ENCODE data around the gene F2RL3. TPM values are rescaled to one million over a fixed set of nuclear protein-coding genes. Genes with fewer than 3 reads are reported as not detected.

F2RL3 gene
- total and polyA plus RNA-seq, 7 donors = 0.69 to 3.9 (median 1.9) TPM

- H3K27ac ChIP-seq = no peak overlapping the region
- no peaks in the 10 kb centered on the region for H3K36me3 ChIP-seq
- TF ChIP-seq POLR2AphosphoS5 (IDR thresholded peaks at IDR 0.05) (no peak), CTCF (IDR thresholded peaks at IDR 0.05) (no peak), POLR2A (IDR thresholded peaks at IDR 0.05) (no peak), EP300 (IDR thresholded peaks at IDR 0.05) (no peak)
- WGBS, 2 donors = 59 to 67% methylated on average over 12 of the region's 12 CpGs
- DNase-seq = no peak
- no peaks in the 10 kb centered on the region for H3K4me1 ChIP-seq
- H3K27me3 ChIP-seq = no peaks in the 10 kb centered on the region
- H3K4me3 ChIP-seq = no peak overlapping the region
- H3K9me3 ChIP-seq = peaks cover 0 to 7% (median 0%) of the 10 kb centered on the region in 4 donors
- intact Hi-C loops (cut with DNase I) = no loop called here
These were observed 32.2 kb downstream of the F2RL3 start for GRCh38 chr19:16920816-16921529.

- Histone ChIP-seq H3K4me3 (no peak overlapping the region), H3K27me3 (no peaks in the 10 kb centered on the region), H3K27ac (no peak overlapping the region), H3K4me1 (no peaks in the 10 kb centered on the region), H3K9me3 (peaks cover 0 to 7% (median 0%) of the 10 kb centered on the region in 4 donors), H3K36me3 (no peaks in the 10 kb centered on the region)
- intact Hi-C loops (cut with DNase I) = no loop called here
- DNase-seq = no peak
- TF ChIP-seq EP300 (IDR thresholded peaks at IDR 0.05) (no peak), POLR2A (IDR thresholded peaks at IDR 0.05) (no peak), CTCF (IDR thresholded peaks at IDR 0.05) (no peak), POLR2AphosphoS5 (IDR thresholded peaks at IDR 0.05) (no peak)
- WGBS, 2 donors = 84 to 91% methylated on average over 21 of the region's 21 CpGs
These were observed 33.2 kb downstream of the F2RL3 start for GRCh38 chr19:16921766-16922591.

- no peak for DNase-seq
- no peak for TF ChIP-seq POLR2A (IDR thresholded peaks at IDR 0.05)
- no peak for TF ChIP-seq EP300 (IDR thresholded peaks at IDR 0.05)
- no peak for TF ChIP-seq POLR2AphosphoS5 (IDR thresholded peaks at IDR 0.05)
- no peak for TF ChIP-seq CTCF (IDR thresholded peaks at IDR 0.05)
- Histone ChIP-seq H3K27me3 (no peaks in the 10 kb centered on the region), H3K36me3 (no peaks in the 10 kb centered on the region), H3K4me3 (no peak overlapping the region), H3K27ac (no peak overlapping the region), H3K4me1 (no peaks in the 10 kb centered on the region), H3K9me3 (peaks cover 0 to 7% (median 0%) of the 10 kb centered on the region in 4 donors)
- intact Hi-C loops (cut with DNase I) = no loop called here
- WGBS, 2 donors = 31 to 69% methylated on average over 1 of the region's 1 CpG
These were observed 33.8 kb downstream of the F2RL3 start for GRCh38 chr19:16922592-16922934.

GRCh38 chr19:16922949-16923348 lies 34.1 kb downstream of the F2RL3 start:
- no peak for DNase-seq
- no peak overlapping the region for H3K27ac ChIP-seq
- H3K9me3 ChIP-seq = peaks cover 0 to 7% (median 0%) of the 10 kb centered on the region in 4 donors
- intact Hi-C loops (cut with DNase I) = no loop called here
- H3K27me3 ChIP-seq = no peaks in the 10 kb centered on the region
- H3K36me3 ChIP-seq = no peaks in the 10 kb centered on the region
- 91 to 93% methylated on average over 13 of the region's 13 CpGs for WGBS, 2 donors
- no peak for TF ChIP-seq CTCF (IDR thresholded peaks at IDR 0.05)
- TF ChIP-seq EP300 (IDR thresholded peaks at IDR 0.05) = no peak
- no peak for TF ChIP-seq POLR2A (IDR thresholded peaks at IDR 0.05)
- no peak for TF ChIP-seq POLR2AphosphoS5 (IDR thresholded peaks at IDR 0.05)
- no peaks in the 10 kb centered on the region for H3K4me1 ChIP-seq
- no peak overlapping the region for H3K4me3 ChIP-seq

Measured in sigmoid colon (tissue), 7 donors.